Kidney epithelial cell (primary cell): ENCODE data around the gene METTL17. TPM values are rescaled to one million over a fixed set of nuclear protein-coding genes. Genes with fewer than 3 reads are reported as not detected.
"Not testable (repeated sequence)": the region's sequence is repeated elsewhere in the genome, so short reads cannot be mapped to it uniquely, and the experiment has no call there.

Experiments
- DNase-seq: peaks from one replicate; pipeline ENCODE4 v3.0.0-alpha.2; 2010; ENCODE audit warnings: low read depth
- H3K27me3 ChIP-seq: 2 replicates; pipeline ENCODE4 v1.6.0; 2011; ENCODE audit warnings: low read length; ENCODE audit not compliant: control insufficient read depth, insufficient read depth
- H3K36me3 ChIP-seq: 2 replicates; pipeline ENCODE4 v1.5.1; 2011; ENCODE audit warnings: low read length; ENCODE audit not compliant: control insufficient read depth, insufficient read depth
- H3K4me3 ChIP-seq: 2 replicates; pipeline ENCODE4 v1.5.1; 2011; ENCODE audit warnings: low read depth, mild to moderate bottlenecking, control low read depth, low read length
- total RNA-seq: library from RNA; depleted of rRNA; stranded (reverse); fragments of >200 nt; gene quantifications from 2 replicates; pipeline ENCODE4 v1.2.3, GENCODE V29; 2015
- TF ChIP-seq, protein P1 (sequence below): IDR thresholded peaks from 2 replicates; pipeline ENCODE4 v1.5.1; 2011; ENCODE audit warnings: mild to moderate bottlenecking, moderate library complexity, low read length, control low read depth, inconsistent platforms; ENCODE audit not compliant: insufficient read depth, poor library complexity, severe bottlenecking

METTL17 gene, protein sequence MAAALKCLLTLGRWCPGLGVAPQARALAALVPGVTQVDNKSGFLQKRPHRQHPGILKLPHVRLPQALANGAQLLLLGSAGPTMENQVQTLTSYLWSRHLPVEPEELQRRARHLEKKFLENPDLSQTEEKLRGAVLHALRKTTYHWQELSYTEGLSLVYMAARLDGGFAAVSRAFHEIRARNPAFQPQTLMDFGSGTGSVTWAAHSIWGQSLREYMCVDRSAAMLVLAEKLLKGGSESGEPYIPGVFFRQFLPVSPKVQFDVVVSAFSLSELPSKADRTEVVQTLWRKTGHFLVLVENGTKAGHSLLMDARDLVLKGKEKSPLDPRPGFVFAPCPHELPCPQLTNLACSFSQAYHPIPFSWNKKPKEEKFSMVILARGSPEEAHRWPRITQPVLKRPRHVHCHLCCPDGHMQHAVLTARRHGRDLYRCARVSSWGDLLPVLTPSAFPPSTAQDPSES
- 83.2 and 93.0 TPM in 2 replicates for total RNA-seq

GRCh38 chr14:20989787-20990600 lies at the start of gene METTL17:
Gene METTL17 (plus strand): TSS chr14:20989980. CDS start chr14:20990003, 23 bp downstream.
- no peaks in the 10 kb centered on the region for H3K27me3 ChIP-seq
- peak; percentile 92 for DNase-seq
- TF ChIP-seq, protein P1, sequence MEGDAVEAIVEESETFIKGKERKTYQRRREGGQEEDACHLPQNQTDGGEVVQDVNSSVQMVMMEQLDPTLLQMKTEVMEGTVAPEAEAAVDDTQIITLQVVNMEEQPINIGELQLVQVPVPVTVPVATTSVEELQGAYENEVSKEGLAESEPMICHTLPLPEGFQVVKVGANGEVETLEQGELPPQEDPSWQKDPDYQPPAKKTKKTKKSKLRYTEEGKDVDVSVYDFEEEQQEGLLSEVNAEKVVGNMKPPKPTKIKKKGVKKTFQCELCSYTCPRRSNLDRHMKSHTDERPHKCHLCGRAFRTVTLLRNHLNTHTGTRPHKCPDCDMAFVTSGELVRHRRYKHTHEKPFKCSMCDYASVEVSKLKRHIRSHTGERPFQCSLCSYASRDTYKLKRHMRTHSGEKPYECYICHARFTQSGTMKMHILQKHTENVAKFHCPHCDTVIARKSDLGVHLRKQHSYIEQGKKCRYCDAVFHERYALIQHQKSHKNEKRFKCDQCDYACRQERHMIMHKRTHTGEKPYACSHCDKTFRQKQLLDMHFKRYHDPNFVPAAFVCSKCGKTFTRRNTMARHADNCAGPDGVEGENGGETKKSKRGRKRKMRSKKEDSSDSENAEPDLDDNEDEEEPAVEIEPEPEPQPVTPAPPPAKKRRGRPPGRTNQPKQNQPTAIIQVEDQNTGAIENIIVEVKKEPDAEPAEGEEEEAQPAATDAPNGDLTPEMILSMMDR = peak; percentile 67

GRCh38 chr14:20945146-20945545 lies 44.6 kb upstream of the METTL17 start:
- not testable (repeated sequence) for H3K27me3 ChIP-seq

More at GRCh38 chr14:20989787-20990600, at the start of gene METTL17:
- peak within 1 kb of the TSS; percentile 79 for H3K4me3 ChIP-seq
- peaks cover 3% of the 10 kb centered on the region for H3K36me3 ChIP-seq

GRCh38 chr14:20946707-20947106 lies 43.1 kb upstream of the METTL17 start:
- DNase-seq, H3K27me3 ChIP-seq: not testable (repeated sequence)

More at GRCh38 chr14:20945146-20945545, 44.6 kb upstream of the METTL17 start:
- not testable (repeated sequence) for H3K36me3 ChIP-seq, DNase-seq, H3K4me3 ChIP-seq

DNA sequence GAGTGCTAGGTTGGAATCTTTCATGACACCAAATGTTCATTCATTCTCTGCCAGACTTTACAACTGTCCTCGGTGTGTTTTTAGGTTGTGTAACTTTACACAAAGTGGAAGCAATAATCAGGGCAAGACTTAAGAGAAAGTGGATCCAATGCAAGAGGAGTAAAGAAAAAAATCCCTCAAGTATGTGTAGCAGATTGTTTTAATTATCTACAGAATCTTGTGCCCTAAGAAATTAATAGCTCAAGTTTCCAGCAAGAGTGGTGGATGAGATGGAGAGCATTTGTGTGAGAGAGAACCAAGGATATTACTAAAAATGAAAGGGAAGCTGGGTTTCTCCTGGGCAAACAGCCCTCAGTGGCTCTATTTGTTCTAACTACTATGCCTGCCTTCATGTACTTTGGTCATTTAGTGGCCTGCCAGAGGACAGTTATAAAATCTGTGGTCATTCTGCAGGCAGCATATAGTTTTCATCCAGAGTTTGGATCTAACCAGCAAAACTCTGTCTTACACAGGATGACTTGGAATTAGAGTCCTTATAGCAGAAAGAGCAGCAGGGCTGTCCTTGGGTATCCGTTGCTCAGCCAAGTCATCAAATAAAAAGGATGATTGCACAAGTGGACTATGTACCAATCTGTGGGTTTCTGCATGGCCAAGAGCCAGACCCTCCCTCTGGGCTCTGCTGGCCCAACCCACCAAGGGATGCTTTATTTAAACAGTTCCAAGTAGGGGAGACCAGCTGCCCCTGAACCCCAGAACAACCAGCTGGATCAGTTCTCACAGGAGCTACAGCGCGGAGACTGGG lies 34.8 kb upstream of the METTL17 start, which contains the start of gene RNASE2:
TSS of gene RNASE2 (plus strand) at position 752 of the 802 bp plus-strand sequence. CDS start 285 bp downstream, outside the sequence.
- H3K4me3 ChIP-seq, H3K36me3 ChIP-seq, H3K27me3 ChIP-seq, DNase-seq: not testable (repeated sequence)

More at GRCh38 chr14:20946707-20947106, 43.1 kb upstream of the METTL17 start:
- not testable (repeated sequence) for H3K36me3 ChIP-seq, H3K4me3 ChIP-seq

DNA sequence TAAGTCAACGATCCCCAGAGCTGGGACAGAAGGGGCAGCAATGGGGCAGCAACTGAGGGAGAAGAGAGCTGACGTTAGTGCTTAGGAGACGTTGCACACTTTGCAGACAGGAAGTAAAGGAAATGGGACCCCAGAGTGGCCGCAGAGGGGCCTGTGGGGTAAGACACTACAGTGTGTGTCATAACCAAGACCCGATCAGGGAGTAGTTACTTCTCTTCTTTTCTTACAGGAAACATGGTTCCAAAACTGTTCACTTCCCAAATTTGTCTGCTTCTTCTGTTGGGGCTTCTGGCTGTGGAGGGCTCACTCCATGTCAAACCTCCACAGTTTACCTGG lies 34.3 kb upstream of the METTL17 start:
- H3K27me3 ChIP-seq, H3K4me3 ChIP-seq, H3K36me3 ChIP-seq, DNase-seq: not testable (repeated sequence)

DNA sequence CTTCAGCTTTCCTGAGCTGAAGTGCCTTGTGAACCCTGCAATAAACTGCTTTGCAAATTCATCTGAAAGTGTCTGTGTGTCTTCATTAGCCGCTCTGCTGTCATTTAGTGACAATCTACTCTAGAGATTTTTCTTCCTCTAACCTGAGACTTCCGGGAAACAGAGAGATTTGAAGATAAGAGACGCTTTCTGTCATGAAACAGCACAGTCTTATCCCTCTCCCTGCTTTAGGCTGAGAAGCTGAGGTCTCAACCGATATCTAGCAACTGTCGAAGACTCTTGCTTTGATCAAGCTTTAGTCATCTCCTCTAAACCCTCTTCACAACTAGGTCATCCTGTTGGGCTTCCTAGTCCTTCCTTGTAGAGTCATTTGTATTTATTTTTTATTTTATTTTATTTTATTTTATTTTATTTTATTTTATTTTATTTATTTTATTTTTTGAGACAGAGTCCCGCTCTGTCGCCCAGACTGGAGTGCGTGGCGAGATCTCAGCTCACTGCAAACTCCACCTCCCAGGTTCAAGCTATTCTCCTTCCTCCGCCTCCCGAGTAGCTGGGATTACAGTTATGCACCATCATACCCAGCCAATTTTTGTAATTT lies 33.3 kb upstream of the METTL17 start:
- no peak for DNase-seq
- no peaks in the 10 kb centered on the region for H3K36me3 ChIP-seq
- no peak overlapping the region for H3K4me3 ChIP-seq
- H3K27me3 ChIP-seq = no peaks in the 10 kb centered on the region
- TF ChIP-seq, protein P1 = no peak

DNA sequence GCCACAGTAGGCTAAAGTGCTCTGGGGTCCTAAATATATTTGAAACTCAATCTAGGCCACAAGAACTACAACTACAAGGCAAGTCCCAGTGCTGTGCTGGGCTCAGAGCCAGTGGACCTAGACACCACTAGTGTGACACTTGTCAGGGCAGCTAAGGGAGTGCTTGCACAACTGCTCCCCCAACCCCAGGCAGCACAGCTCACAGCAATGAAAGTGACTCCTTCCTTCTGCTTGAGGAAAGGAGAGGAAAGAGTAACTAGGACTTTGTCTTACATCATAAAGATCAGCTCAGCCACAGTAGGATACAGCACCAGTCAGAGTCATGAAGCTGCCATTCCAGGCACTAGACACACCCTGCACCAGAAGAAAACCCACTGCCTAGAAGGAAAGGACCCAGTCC lies 30.8 kb upstream of the METTL17 start:
- not testable (repeated sequence) for H3K4me3 ChIP-seq, DNase-seq, H3K36me3 ChIP-seq, H3K27me3 ChIP-seq
